Neural crest cell (in vitro differentiated cells): ENCODE measurements around the gene ITPA. TPM values are rescaled to one million over a fixed set of nuclear protein-coding genes. Genes with fewer than 3 reads are reported as not detected.
A peak's percentile ranks its signal among the peaks of the same experiment; 100 is the strongest.

Source experiments
- DNase-seq: peaks from one replicate; pipeline ENCODE4 v3.0.0; 2021; ENCODE audit warnings: low read depth, mixed read lengths, low spot score
- H3K27ac Mint-ChIP-seq: one replicate; pipeline ENCODE4 v1.8.0; 2021; ENCODE audit warnings: mild to moderate bottlenecking, mixed read lengths; ENCODE audit not compliant: unreplicated experiment
- H3K27me3 Mint-ChIP-seq: 2 replicates; pipeline ENCODE4 v1.8.0; 2021; ENCODE audit warnings: low read depth, mild to moderate bottlenecking, mixed read lengths
- H3K36me3 Mint-ChIP-seq: 2 replicates; pipeline ENCODE4 v1.8.0; 2021; ENCODE audit warnings: low read depth, mild to moderate bottlenecking, mixed read lengths
- H3K4me1 Mint-ChIP-seq: 2 replicates; pipeline ENCODE4 v1.8.0; 2021; ENCODE audit warnings: mixed read lengths
- H3K4me3 Mint-ChIP-seq: one replicate; pipeline ENCODE4 v1.8.0; 2021; ENCODE audit warnings: mild to moderate bottlenecking, mixed read lengths
- H3K9me3 Mint-ChIP-seq: 2 replicates; pipeline ENCODE4 v1.8.0; 2021; ENCODE audit warnings: mixed read lengths
- total RNA-seq: library from RNA; stranded (reverse); gene quantifications from 2 replicates; pipeline ENCODE4 v1.2.1, GENCODE V29; 2021
- TF ChIP-seq, protein P1 (sequence below): fragments of 200-600 bp; sonication (generic); conservative IDR thresholded peaks from 2 replicates; pipeline ENCODE4 v1.5.0; 2021; ENCODE audit warnings: antibody characterized with exemption, mild to moderate bottlenecking

Gene ITPA
- total RNA-seq, 1 donor from 2014 or later, result 67.0 TPM

DNA sequence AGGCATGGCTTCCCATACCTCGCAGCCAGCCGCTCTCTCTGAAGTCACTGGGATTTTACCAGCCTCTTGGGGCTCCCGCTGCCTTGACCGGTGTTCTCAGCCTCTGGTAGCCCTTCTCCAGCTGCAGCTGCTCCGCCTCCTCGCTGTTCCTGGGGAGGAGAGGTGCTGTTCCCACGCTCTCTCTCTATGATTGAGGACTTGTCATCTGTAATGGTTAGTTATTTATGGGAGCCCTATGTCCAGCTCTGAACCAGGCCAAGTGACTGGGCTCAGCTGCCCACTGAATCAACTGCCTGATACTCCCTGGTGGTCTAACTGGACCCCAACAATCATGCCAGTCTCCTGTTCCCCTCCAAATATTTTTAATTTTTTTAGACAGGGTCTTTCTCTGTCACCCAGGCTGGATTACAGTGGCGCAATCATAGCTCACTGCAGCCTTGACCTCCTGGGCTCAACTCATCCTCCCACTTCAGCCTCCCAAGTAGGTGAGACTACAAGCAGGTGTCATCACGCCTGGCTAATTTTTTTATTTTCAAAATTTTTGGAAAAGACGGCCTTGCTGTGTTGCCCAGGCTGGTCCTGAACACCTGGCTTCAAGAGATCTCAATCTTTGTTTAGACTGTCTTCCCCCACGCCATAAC, 34.5 kb downstream of the ITPA start:
- peaks cover 87% of the 10 kb centered on the region for H3K27me3 Mint-ChIP-seq
- TF ChIP-seq, protein P1, sequence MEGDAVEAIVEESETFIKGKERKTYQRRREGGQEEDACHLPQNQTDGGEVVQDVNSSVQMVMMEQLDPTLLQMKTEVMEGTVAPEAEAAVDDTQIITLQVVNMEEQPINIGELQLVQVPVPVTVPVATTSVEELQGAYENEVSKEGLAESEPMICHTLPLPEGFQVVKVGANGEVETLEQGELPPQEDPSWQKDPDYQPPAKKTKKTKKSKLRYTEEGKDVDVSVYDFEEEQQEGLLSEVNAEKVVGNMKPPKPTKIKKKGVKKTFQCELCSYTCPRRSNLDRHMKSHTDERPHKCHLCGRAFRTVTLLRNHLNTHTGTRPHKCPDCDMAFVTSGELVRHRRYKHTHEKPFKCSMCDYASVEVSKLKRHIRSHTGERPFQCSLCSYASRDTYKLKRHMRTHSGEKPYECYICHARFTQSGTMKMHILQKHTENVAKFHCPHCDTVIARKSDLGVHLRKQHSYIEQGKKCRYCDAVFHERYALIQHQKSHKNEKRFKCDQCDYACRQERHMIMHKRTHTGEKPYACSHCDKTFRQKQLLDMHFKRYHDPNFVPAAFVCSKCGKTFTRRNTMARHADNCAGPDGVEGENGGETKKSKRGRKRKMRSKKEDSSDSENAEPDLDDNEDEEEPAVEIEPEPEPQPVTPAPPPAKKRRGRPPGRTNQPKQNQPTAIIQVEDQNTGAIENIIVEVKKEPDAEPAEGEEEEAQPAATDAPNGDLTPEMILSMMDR, result no peak
- peaks cover 8% of the 10 kb centered on the region for H3K4me1 Mint-ChIP-seq
- no peak overlapping the region for H3K27ac Mint-ChIP-seq
- H3K4me3 Mint-ChIP-seq, result peak overlapping the region; percentile 27
- no peak for DNase-seq
- H3K9me3 Mint-ChIP-seq, result no peaks in the 10 kb centered on the region
- H3K36me3 Mint-ChIP-seq, result no peaks in the 10 kb centered on the region

DNA sequence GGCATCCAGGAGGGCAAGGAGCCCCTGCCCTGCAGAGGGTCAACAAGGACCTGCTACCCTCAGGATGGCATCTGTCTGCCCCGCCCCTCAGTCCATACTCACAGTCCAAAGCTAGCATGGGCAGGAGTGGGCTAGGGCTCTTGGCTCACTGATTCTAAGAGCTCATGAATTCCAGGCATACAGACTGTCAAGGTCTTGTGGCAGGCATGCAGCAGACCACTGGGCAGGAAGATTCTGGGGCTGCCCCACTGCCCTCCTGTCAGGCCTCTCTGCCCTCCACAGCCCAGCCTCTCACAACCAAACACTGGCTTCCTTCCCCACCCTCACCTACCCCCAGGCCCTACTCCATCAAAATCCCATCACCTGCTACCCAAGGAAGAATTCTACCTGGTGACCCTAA, 35.3 kb downstream of the ITPA start:
- Mint-ChIP-seq H3K36me3 (no peaks in the 10 kb centered on the region), H3K27ac (no peak overlapping the region), H3K4me1 (peaks cover 6% of the 10 kb centered on the region), H3K9me3 (no peaks in the 10 kb centered on the region), H3K4me3 (no peak overlapping the region), H3K27me3 (peaks cover 91% of the 10 kb centered on the region)
- TF ChIP-seq, protein P1, result no peak
- DNase-seq, result no peak

DNA sequence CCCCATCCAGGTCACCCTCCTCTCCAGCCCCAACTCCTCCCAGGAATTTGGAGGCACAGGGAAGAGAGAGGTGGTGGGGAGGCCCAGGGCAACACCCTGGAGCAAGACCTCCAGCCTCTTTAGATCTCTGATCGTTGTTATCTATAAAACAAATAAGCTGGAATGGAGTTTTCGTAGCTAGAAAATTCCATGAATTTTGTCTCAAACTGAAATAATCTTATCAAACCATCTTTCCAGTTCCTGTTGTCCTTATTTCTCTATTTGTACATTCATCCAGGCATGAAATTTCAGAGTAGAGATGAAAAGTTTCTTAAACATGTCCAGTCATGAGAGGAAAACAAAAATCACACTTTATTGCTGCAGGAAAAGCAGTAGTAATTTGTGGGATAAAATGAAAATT, 35.9 kb downstream of the ITPA start:
- Mint-ChIP-seq H3K36me3 (no peaks in the 10 kb centered on the region), H3K4me3 (no peak overlapping the region), H3K9me3 (no peaks in the 10 kb centered on the region), H3K4me1 (peaks cover 5% of the 10 kb centered on the region), H3K27me3 (peaks cover 91% of the 10 kb centered on the region), H3K27ac (no peak overlapping the region)
- DNase-seq, result no peak
- TF ChIP-seq, protein P1, result no peak

DNA sequence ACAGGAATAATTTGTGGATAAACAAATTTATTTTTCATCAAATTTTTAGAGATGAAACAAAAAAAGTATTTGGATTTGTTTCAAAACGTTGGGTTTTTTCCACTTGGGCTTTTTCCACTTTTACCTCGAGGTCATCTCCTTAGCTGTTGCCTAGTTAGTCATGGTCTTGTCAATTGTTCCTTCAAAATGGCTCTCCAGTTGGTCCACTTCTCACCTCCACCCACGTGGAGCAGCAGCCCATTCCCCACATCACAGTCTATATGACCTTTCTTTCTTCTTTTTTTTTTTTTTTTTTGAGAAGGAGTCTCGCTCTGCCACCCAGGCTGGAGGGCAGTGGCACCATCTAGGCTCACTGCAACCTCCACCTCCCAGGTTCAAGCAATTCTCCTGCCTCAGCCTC, 36.4 kb downstream of the ITPA start:
- no peak overlapping the region for H3K27ac Mint-ChIP-seq
- H3K4me1 Mint-ChIP-seq, result peaks cover 4% of the 10 kb centered on the region
- peaks cover 91% of the 10 kb centered on the region for H3K27me3 Mint-ChIP-seq
- no peaks in the 10 kb centered on the region for H3K9me3 Mint-ChIP-seq
- peaks cover 3% of the 10 kb centered on the region for H3K36me3 Mint-ChIP-seq
- no peak overlapping the region for H3K4me3 Mint-ChIP-seq
- DNase-seq, result no peak
- TF ChIP-seq, protein P1, result no peak

DNA sequence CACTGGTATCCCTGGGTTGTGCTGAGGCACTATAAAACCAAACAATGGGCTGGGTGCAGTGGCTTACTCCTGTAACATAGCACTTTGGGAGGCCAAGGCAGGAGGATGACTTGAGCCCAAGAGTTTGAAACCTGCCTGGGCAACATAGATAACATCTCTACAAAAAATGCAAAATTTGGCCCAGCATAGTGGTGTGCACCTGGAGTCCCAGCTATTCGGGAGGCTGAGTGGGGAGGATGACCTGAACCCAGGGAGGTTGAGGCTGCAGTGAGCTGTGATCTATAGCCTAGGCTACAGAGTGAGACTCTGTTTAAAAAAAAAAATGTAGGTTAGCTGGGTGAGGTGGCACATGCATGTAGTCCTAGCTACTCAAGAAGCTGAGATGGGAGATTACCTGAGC, 37.4 kb downstream of the ITPA start:
- H3K27me3 Mint-ChIP-seq, result peaks cover 86% of the 10 kb centered on the region
- H3K4me3 Mint-ChIP-seq, result no peak overlapping the region
- no peak for DNase-seq
- TF ChIP-seq, protein P1, result no peak
- H3K27ac Mint-ChIP-seq, result no peak overlapping the region
- no peaks in the 10 kb centered on the region for H3K9me3 Mint-ChIP-seq
- peaks cover 4% of the 10 kb centered on the region for H3K4me1 Mint-ChIP-seq
- H3K36me3 Mint-ChIP-seq, result peaks cover 3% of the 10 kb centered on the region
